Spleen (tissue), 11 donors: ENCODE data around the gene TRMT112. TPM values are rescaled to one million over a fixed set of nuclear protein-coding genes. Genes with fewer than 3 reads are reported as not detected.

ENCODE experiments used
- DNase-seq: peaks from one replicate; pipeline ENCODE4 v3.0.0-alpha.2; 2020
- H3K27ac ChIP-seq, 8 donors: fragments of 200-600 bp; sonication (generic) in 7 of 8; 1 replicate in 4 of 8; 2 replicates in 4 of 8; pipeline versions ENCODE4 v1.5.0 to v1.8.0; 2016 to 2021; ENCODE audit warnings: inconsistent platforms in 4 of 8, mild to moderate bottlenecking in 4 of 8, moderate library complexity in 1 of 8
- H3K27me3 ChIP-seq, 7 donors: fragments of 200-600 bp; sonication (generic) in 6 of 7; replicated peaks in 1 of 7; 1 replicate in 4 of 7; 2 replicates in 3 of 7; pipeline versions ENCODE4 v1.5.0 to v1.8.0; 2016 to 2021; ENCODE audit warnings: inconsistent platforms in 3 of 7, mild to moderate bottlenecking in 1 of 7
- H3K36me3 ChIP-seq, 6 donors: fragments of 200-600 bp; sonication (generic) in 5 of 6; 1 replicate in 4 of 6; 2 replicates in 2 of 6; pipeline versions ENCODE4 v1.5.0 to v1.8.0; 2016 to 2021; ENCODE audit warnings: inconsistent platforms in 2 of 6
- H3K4me1 ChIP-seq, 6 donors: fragments of 200-600 bp; sonication (generic) in 5 of 6; 1 replicate in 3 of 6; 2 replicates in 3 of 6; pipeline versions ENCODE4 v1.5.0 to v1.8.0; 2016 to 2021; ENCODE audit warnings: inconsistent platforms in 3 of 6
- H3K4me3 ChIP-seq, 8 donors: fragments of 200-600 bp; sonication (generic) in 7 of 8; 1 replicate in 4 of 8; 2 replicates in 4 of 8; pipeline versions ENCODE4 v1.5.0 to v1.8.0; 2016 to 2021; ENCODE audit warnings: inconsistent platforms in 4 of 8, mild to moderate bottlenecking in 4 of 8, moderate library complexity in 2 of 8
- H3K9me3 ChIP-seq, 8 donors: fragments of 200-600 bp; sonication (generic) in 7 of 8; 1 replicate in 4 of 8; 2 replicates in 4 of 8; pipeline versions ENCODE4 v1.5.0 to v1.8.0; 2016 to 2021; ENCODE audit warnings: inconsistent platforms in 4 of 8
- CTCF ChIP-seq, 11 experiments: fragments of 200-600 bp in 7 of 11; fragments of 450-650 bp in 4 of 11; sonication (generic) in 4 of 11; IDR thresholded peaks in 8 of 11; conservative IDR thresholded peaks in 3 of 11; 1 replicate in 7 of 11; 2 replicates in 4 of 11; pipeline versions ENCODE4 v1.4.0 to v1.8.0; 2016 to 2021; ENCODE audit warnings: antibody characterized with exemption in 11 of 11, inconsistent platforms in 4 of 11, mild to moderate bottlenecking in 1 of 11
- POLR2A ChIP-seq, 3 donors: fragments of 450-650 bp; IDR thresholded peaks; one replicate each; pipeline ENCODE4 v1.5.1; 2017; ENCODE audit warnings: antibody characterized with exemption in 3 of 3, mild to moderate bottlenecking in 1 of 3
- POLR2AphosphoS5 ChIP-seq, 3 donors: sonication (generic); formaldehyde crosslinking; IDR thresholded peaks; one replicate each; pipeline ENCODE4 v1.5.1; 2017; ENCODE audit warnings: antibody characterized with exemption in 3 of 3
- WGBS, 5 donors: extraction: QIAGEN DNeasy Blood & Tissue Kit in 3 of 5; methylation state at CpG; one replicate each; pipeline versions ENCODE4 v1.1.5 to v1.1.7; 2013 to 2018; 5-methylcytosine and 5-hydroxymethylcytosine counted together
- intact Hi-C: fragments of 100-400 bp; cut with DNase I; formaldehyde crosslinking; loops from one replicate; pipeline ENCODE4 v1.15.0; 2023; ENCODE audit warnings: low total_unique reads
- polyA plus RNA-seq, 3 donors: library from polyadenylated mRNA; stranded (reverse); fragments of 200-250 nt; gene quantifications; one replicate each; pipeline ENCODE4 v1.2.1, GENCODE V29; 2013
- total RNA-seq, 7 donors: library from RNA; depleted of rRNA in 3 of 7; stranded (reverse); fragments of >200 nt in 3 of 7; fragmentation: NEBNext Ultra II Directional in 4 of 7; extraction: Animal tissue kit (Norgen Biotek cat#: 25700) in 4 of 7; gene quantifications; one replicate each; pipeline versions ENCODE4 v1.1.0 to v1.2.1, GENCODE V29; 2016 to 2021
- donor health status: healthy with polysubstance abuse.
- donor health status: DM: no; HTN: no; CAD: no; lungs with moderate emphysema.
- donor health status: DM: no; HTN: no; CAD: no.
- donor health status: Bipolar disorder and iron deficiency.
- donor health status: healthy.
- donor health status: DM: no; HTN: no; CAD: no.
- donor health status: DM: yes; HTN: yes; CAD: no.

TRMT112 gene
- total and polyA plus RNA-seq, 10 donors: 138 to 431 (median 267) TPM

GRCh38 chr11:64356498-64357411, 39.4 kb upstream of the TRMT112 start:
- intact Hi-C loops: no loop called here
- Histone ChIP-seq H3K4me1 (peaks cover 34 to 94% (median 61%) of the 10 kb centered on the region in 6 donors), H3K27ac (peak overlapping the region in 4 of 8 donors; percentile 84 to 89 (median 86)), H3K4me3 (no peak overlapping the region), H3K27me3 (no peaks in the 10 kb centered on the region), H3K36me3 (peaks cover 0 to 72% (median 25%) of the 10 kb centered on the region in 6 donors), H3K9me3 (no peaks in the 10 kb centered on the region)
- 76 to 90% (median 83%) methylated on average over 20 to 25 of the region's 25 CpGs for WGBS, 5 donors
- TF ChIP-seq POLR2A (IDR thresholded peaks at IDR 0.05) (no peak), POLR2AphosphoS5 (IDR thresholded peaks at IDR 0.05) (peak in 1 of 3 donors; percentile 23), CTCF (IDR thresholded peaks at IDR 0.05 in 8 of 11, conservative IDR thresholded peaks at IDR 0.05 in 3 of 11) (peak in 4 of 11 experiments; percentile 15 to 42 (median 24))
- no peak for DNase-seq

GRCh38 chr11:64355078-64355940, 38.0 kb upstream of the TRMT112 start:
- H3K9me3 ChIP-seq: no peaks in the 10 kb centered on the region

GRCh38 chr11:64353715-64354506, 36.6 kb upstream of the TRMT112 start:
- no peaks in the 10 kb centered on the region for H3K27me3 ChIP-seq
- no peaks in the 10 kb centered on the region for H3K9me3 ChIP-seq
- H3K4me1 ChIP-seq: peaks cover 19 to 77% (median 42%) of the 10 kb centered on the region in 6 donors
- H3K4me3 ChIP-seq: peak overlapping the region in 3 of 8 donors; percentile 23 to 61 (median 36)
- WGBS, 5 donors: 74 to 82% (median 77%) methylated on average over 12 to 20 of the region's 20 CpGs
- TF ChIP-seq CTCF (IDR thresholded peaks at IDR 0.05 in 8 of 11, conservative IDR thresholded peaks at IDR 0.05 in 3 of 11): no peak
- no peak for TF ChIP-seq POLR2A (IDR thresholded peaks at IDR 0.05)
- TF ChIP-seq POLR2AphosphoS5 (IDR thresholded peaks at IDR 0.05): no peak
- DNase-seq: no peak
- intact Hi-C loops: no loop called here
- peak overlapping the region in 1 of 8 donors; percentile 88 for H3K27ac ChIP-seq
- peaks cover 0 to 83% (median 23%) of the 10 kb centered on the region in 6 donors for H3K36me3 ChIP-seq

More at GRCh38 chr11:64355078-64355940, 38.0 kb upstream of the TRMT112 start:
- Histone ChIP-seq H3K27ac (peak overlapping the region in 7 of 8 donors; percentile 41 to 88 (median 73)), H3K4me3 (peak overlapping the region in 7 of 8 donors; percentile 21 to 61 (median 28)), H3K36me3 (peaks cover 0 to 72% (median 14%) of the 10 kb centered on the region in 6 donors), H3K4me1 (peaks cover 29 to 87% (median 53%) of the 10 kb centered on the region in 6 donors), H3K27me3 (no peaks in the 10 kb centered on the region)
- WGBS, 5 donors: 20 to 29% (median 26%) methylated on average over 16 to 23 of the region's 23 CpGs
- TF ChIP-seq CTCF (IDR thresholded peaks at IDR 0.05 in 8 of 11, conservative IDR thresholded peaks at IDR 0.05 in 3 of 11): peak; percentile 53 to 85 (median 78)
- peak; percentile 57 to 81 (median 80) for TF ChIP-seq POLR2AphosphoS5 (IDR thresholded peaks at IDR 0.05)
- no peak for TF ChIP-seq POLR2A (IDR thresholded peaks at IDR 0.05)
- intact Hi-C loops: no loop called here
- DNase-seq: peak; percentile 92
